CD8-positive, alpha-beta memory T cell (primary cell): ENCODE measurements around the gene TSPAN3. TPM values are rescaled to one million over a fixed set of nuclear protein-coding genes. Genes with fewer than 3 reads are reported as not detected.

Experiments
- CTCF ChIA-PET: fragments of 350-600 bp; sonication (Branson Sonifier 250); formaldehyde crosslinking; loops from one replicate; lab custom pipeline; 2021; ENCODE audit warnings: antibody characterized with exemption; lab: Charles Lee
- POLR2A ChIA-PET: fragments of 350-600 bp; sonication (Branson Sonifier 250); formaldehyde crosslinking; loops from one replicate; lab custom pipeline; 2021; ENCODE audit warnings: antibody characterized with exemption; lab: Charles Lee
- DNase-seq, 5 donors: peaks; one replicate each; pipeline versions ENCODE4 v3.0.0 to v3.0.0-alpha.2; 2020 to 2022; ENCODE audit warnings: mixed read lengths in 1 of 5
- H3K27ac ChIP-seq: one replicate; pipeline ENCODE4 v1.7.0; 2013; ENCODE audit warnings: low read depth, mild to moderate bottlenecking, low read length, moderate library complexity
- H3K27me3 ChIP-seq: 2 replicates; pipeline ENCODE4 v1.7.0; 2013; ENCODE audit warnings: low read length, mild to moderate bottlenecking; ENCODE audit not compliant: insufficient read depth, poor library complexity, severe bottlenecking
- H3K36me3 ChIP-seq: 2 replicates; pipeline ENCODE4 v1.7.0; 2013; ENCODE audit warnings: mild to moderate bottlenecking, low read length, moderate library complexity; ENCODE audit not compliant: insufficient read depth
- H3K4me1 ChIP-seq: 2 replicates; pipeline ENCODE4 v1.7.0; 2013; ENCODE audit warnings: mild to moderate bottlenecking, low read length, moderate library complexity; ENCODE audit not compliant: insufficient read depth
- H3K4me3 ChIP-seq: 2 replicates; pipeline ENCODE4 v1.7.0; 2013; ENCODE audit warnings: mild to moderate bottlenecking, low read length
- H3K9me3 ChIP-seq: 2 replicates; pipeline ENCODE4 v1.7.0; 2013; ENCODE audit warnings: mild to moderate bottlenecking, low read length
- H3K27ac Mint-ChIP-seq, 8 donors: one replicate each; pipeline ENCODE4 v1.8.0; 2020 to 2021; ENCODE audit warnings: mixed read lengths in 8 of 8, mild to moderate bottlenecking in 6 of 8, inconsistent platforms in 3 of 8, moderate library complexity in 3 of 8
- H3K27me3 Mint-ChIP-seq, 2 donors: one replicate each; pipeline ENCODE4 v1.8.0; 2020 to 2021; ENCODE audit warnings: mixed read lengths in 2 of 2, mild to moderate bottlenecking in 1 of 2, moderate library complexity in 1 of 2
- H3K36me3 Mint-ChIP-seq, 3 donors: one replicate each; pipeline ENCODE4 v1.8.0; 2020 to 2021; ENCODE audit warnings: mixed read lengths in 3 of 3, inconsistent platforms in 1 of 3, mild to moderate bottlenecking in 1 of 3
- H3K4me1 Mint-ChIP-seq, 3 donors: one replicate each; pipeline ENCODE4 v1.8.0; 2020 to 2021; ENCODE audit warnings: mixed read lengths in 3 of 3, inconsistent platforms in 1 of 3, mild to moderate bottlenecking in 1 of 3
- H3K4me3 Mint-ChIP-seq, 7 donors: one replicate each; pipeline ENCODE4 v1.8.0; 2020 to 2021; ENCODE audit warnings: mixed read lengths in 7 of 7, mild to moderate bottlenecking in 6 of 7, moderate library complexity in 4 of 7, inconsistent platforms in 2 of 7
- H3K9me3 Mint-ChIP-seq, 5 donors: one replicate each; pipeline ENCODE4 v1.8.0; 2020 to 2022; ENCODE audit warnings: mixed read lengths in 5 of 5, mild to moderate bottlenecking in 3 of 5, moderate library complexity in 2 of 5, inconsistent platforms in 1 of 5
- polyA plus RNA-seq: library from polyadenylated mRNA; unstranded; fragments of 300-500 nt; fragmentation: Illumina TruSeq; gene quantifications from one replicate; pipeline ENCODE4 v1.2.3, GENCODE V29; 2021
- total RNA-seq, 2 experiments: library from RNA; stranded (reverse); gene quantifications; one replicate each; pipeline ENCODE4 v1.2.3, GENCODE V29; 2021

Gene TSPAN3
- total and polyA plus RNA-seq, 3 experiments from 2014 or later, result 45.2 to 60.5 (median 59.3) TPM

DNA sequence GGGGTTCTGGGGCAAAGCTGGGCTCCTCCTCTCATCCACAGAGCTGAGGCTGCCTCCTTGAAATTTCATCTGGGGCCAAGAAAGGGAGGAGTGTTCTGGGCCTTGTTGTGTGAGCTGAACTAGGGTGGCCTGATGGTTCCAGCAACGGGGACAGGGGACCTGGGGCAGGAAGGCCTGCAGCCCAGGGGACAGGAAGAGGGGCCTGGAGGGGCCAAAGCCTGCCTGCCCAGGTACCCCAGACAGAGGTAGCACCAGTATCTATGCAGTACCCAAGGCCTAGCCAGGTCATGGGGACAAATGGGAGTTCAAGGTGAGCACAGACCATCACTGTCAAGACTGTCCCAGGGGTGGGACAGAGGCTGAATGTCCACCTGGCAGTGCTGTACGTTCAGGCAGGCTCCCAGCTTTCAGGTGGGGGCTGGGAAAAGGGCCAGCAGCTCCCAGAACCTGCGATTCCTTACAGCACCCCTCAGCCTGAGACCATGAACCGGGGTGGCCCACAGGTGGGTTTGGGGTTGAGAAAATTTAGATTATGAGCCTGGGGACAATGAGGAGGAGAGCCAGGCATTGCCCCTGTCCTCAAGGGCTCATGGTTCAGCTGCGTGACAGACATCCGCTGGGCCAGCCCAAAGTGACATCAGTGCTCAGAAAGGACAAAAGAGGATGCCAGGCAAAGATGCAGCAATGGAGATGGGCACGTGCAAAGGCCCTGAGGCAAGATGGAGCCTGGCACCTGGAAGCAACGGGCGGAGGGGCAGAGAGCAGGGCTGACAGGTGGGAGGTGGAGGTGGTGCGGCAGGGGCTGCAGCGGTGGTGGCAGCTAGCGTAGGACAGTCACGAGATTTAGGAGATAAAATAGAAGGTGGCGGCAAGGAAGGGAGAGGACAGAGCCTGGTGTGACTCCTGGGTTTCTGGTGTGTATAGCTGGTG is 48.0 kb downstream of the TSPAN3 start:
- Histone ChIP-seq H3K36me3 (peaks cover 19% of the 10 kb centered on the region), H3K4me3 (no peak overlapping the region), H3K4me1 (peaks cover 64% of the 10 kb centered on the region), H3K27ac (no peak overlapping the region), H3K9me3 (no peaks in the 10 kb centered on the region), H3K27me3 (no peaks in the 10 kb centered on the region)
- ChIA-PET POLR2A (interaction anchor here (0.9 to 5.6 kb wide), 5 partner anchors 9 to 92 kb away, joined by 3 to 38 read pairs (median 3); partner anchors contain the start of gene PSTPIP1), CTCF (interaction anchor here (0.7 to 6.6 kb wide), 20 partner anchors 8 to 521 kb away, joined by 3 to 78 read pairs (median 4); partner anchors contain the start of gene PSTPIP1)
- Mint-ChIP-seq H3K9me3 (no peaks in the 10 kb centered on the region), H3K4me1 (peaks cover 65 to 86% (median 70%) of the 10 kb centered on the region in 3 donors), H3K36me3 (peaks cover 7 to 82% (median 15%) of the 10 kb centered on the region in 3 donors), H3K4me3 (peak overlapping the region; percentile 53 to 87 (median 76)), H3K27me3 (peaks cover 0 to 2% of the 10 kb centered on the region in 2 donors), H3K27ac (peak overlapping the region; percentile 92 to 100 (median 98))
- peak in 1 of 5 donors; percentile 44 for DNase-seq

- peaks cover 12% of the 10 kb centered on the region for H3K36me3 ChIP-seq
These were observed 49.0 kb downstream of the TSPAN3 start for GRCh38 chr15:77021803-77022381.

GRCh38 chr15:77021088-77021481 is 49.8 kb downstream of the TSPAN3 start:
- no peaks in the 10 kb centered on the region for H3K9me3 ChIP-seq
- ChIA-PET POLR2A (interaction anchor here (5.6 kb wide), 1 partner anchor 26 kb away, joined by 38 read pairs; the partner anchor contains the start of gene PSTPIP1), CTCF (interaction anchor here (2.9 to 6.6 kb wide), 3 partner anchors 10 to 47 kb away, joined by 14 to 78 read pairs (median 63); partner anchors contain the start of gene PSTPIP1)
- no peaks in the 10 kb centered on the region for H3K27me3 ChIP-seq
- Mint-ChIP-seq H3K4me1 (peaks cover 79 to 94% (median 82%) of the 10 kb centered on the region in 3 donors), H3K9me3 (no peaks in the 10 kb centered on the region), H3K27me3 (peaks cover 0 to 2% of the 10 kb centered on the region in 2 donors), H3K4me3 (peak overlapping the region in 6 of 7 donors; percentile 70 to 87 (median 76)), H3K36me3 (peaks cover 7 to 71% (median 12%) of the 10 kb centered on the region in 3 donors), H3K27ac (peak overlapping the region; percentile 92 to 100 (median 98))
- no peak overlapping the region for H3K27ac ChIP-seq
- peaks cover 82% of the 10 kb centered on the region for H3K4me1 ChIP-seq
- H3K36me3 ChIP-seq, result peaks cover 10% of the 10 kb centered on the region
- DNase-seq, result peak in 1 of 5 donors; percentile 43
- H3K4me3 ChIP-seq, result no peak overlapping the region

More at GRCh38 chr15:77021803-77022381, 49.0 kb downstream of the TSPAN3 start:
- no peak overlapping the region for H3K27ac ChIP-seq
- peaks cover 7 to 74% (median 12%) of the 10 kb centered on the region in 3 donors for H3K36me3 Mint-ChIP-seq
- H3K27me3 Mint-ChIP-seq, result peaks cover 0 to 2% of the 10 kb centered on the region in 2 donors
- H3K9me3 ChIP-seq, result no peaks in the 10 kb centered on the region
- peak overlapping the region; percentile 28 to 87 (median 76) for H3K4me3 Mint-ChIP-seq
- ChIA-PET POLR2A (interaction anchor here (0.9 to 5.6 kb wide), 4 partner anchors 8 to 91 kb away, joined by 3 to 38 read pairs (median 4); partner anchors contain the start of gene PSTPIP1), CTCF (interaction anchor here (1.1 to 6.6 kb wide), 7 partner anchors 9 to 522 kb away, joined by 4 to 78 read pairs (median 14); partner anchors contain the start of gene PSTPIP1)
- H3K27me3 ChIP-seq, result no peaks in the 10 kb centered on the region
- no peaks in the 10 kb centered on the region for H3K9me3 Mint-ChIP-seq
- H3K4me1 ChIP-seq, result peaks cover 74% of the 10 kb centered on the region
- DNase-seq, result peak; percentile 43 to 79 (median 77)
- H3K4me3 ChIP-seq, result no peak overlapping the region
- peak overlapping the region; percentile 92 to 100 (median 98) for H3K27ac Mint-ChIP-seq
- H3K4me1 Mint-ChIP-seq, result peaks cover 75 to 89% (median 77%) of the 10 kb centered on the region in 3 donors

GRCh38 chr15:77020348-77021087 is 50.4 kb downstream of the TSPAN3 start:
- peak overlapping the region in 5 of 7 donors; percentile 32 to 76 (median 45) for H3K4me3 Mint-ChIP-seq
- DNase-seq, result peak in 1 of 5 donors; percentile 46
- H3K27ac Mint-ChIP-seq, result peak overlapping the region; percentile 92 to 100 (median 98)
- Histone ChIP-seq H3K27me3 (no peaks in the 10 kb centered on the region), H3K9me3 (no peaks in the 10 kb centered on the region), H3K36me3 (peaks cover 10% of the 10 kb centered on the region), H3K27ac (no peak overlapping the region), H3K4me1 (peaks cover 88% of the 10 kb centered on the region), H3K4me3 (no peak overlapping the region)
- peaks cover 83 to 94% (median 88%) of the 10 kb centered on the region in 3 donors for H3K4me1 Mint-ChIP-seq
- H3K27me3 Mint-ChIP-seq, result peaks cover 0 to 2% of the 10 kb centered on the region in 2 donors
- H3K9me3 Mint-ChIP-seq, result no peaks in the 10 kb centered on the region
- POLR2A ChIA-PET, result interaction anchor here (1.1 to 5.6 kb wide), 2 partner anchors 9 to 25 kb away, joined by 3 to 38 read pairs; partner anchors contain the start of gene PSTPIP1
- CTCF ChIA-PET, result interaction anchor here (1.2 to 5.2 kb wide), 4 partner anchors 24 to 47 kb away, joined by 3 to 63 read pairs (median 9); partner anchors contain the start of gene PSTPIP1
- peaks cover 7 to 65% (median 12%) of the 10 kb centered on the region in 3 donors for H3K36me3 Mint-ChIP-seq

DNA sequence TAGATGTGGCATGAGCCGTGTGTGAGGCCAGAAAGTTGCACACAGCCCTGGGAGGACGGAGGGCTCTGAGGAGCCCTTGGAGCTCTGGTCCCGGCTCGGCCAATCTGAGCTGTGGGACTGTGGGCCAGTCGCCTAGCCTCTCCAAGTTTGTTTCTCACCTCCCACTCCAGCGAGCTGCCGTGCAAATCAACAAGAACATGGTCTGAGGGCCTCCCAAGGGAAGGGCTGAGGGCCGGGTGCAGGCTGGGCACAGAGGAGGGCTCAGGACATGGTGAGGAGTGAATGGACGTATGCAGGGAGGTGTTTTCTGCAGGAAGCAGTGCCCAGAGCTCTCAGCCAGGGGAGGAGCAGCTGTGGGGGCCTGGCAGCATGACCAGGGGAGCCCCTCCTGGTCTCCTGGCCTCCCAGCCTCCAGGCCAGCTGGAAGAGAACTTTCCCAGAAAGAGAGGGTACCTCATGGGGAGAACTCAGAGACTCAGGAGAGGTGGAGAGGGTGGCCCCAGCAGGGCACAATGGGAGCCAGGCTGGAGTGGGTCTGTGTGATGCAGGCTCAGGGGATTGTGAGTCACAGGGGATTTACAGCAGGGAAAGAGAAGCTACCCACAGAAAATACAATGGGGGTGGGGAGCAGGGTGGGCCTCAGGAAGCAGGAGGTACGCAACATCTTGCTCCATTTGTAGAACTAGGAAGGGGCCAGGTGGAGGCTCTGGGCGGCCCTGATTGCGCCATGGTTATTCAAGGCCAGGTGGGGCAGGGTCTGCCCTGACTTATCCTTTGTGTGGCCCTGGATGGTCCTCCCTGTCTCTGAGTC is 51.2 kb downstream of the TSPAN3 start:
- peaks cover 91 to 97% (median 96%) of the 10 kb centered on the region in 3 donors for H3K4me1 Mint-ChIP-seq
- no peak overlapping the region for H3K27ac ChIP-seq
- H3K4me3 Mint-ChIP-seq, result peak overlapping the region in 6 of 7 donors; percentile 19 to 74 (median 44)
- peak overlapping the region; percentile 92 to 100 (median 98) for H3K27ac Mint-ChIP-seq
- peaks cover 96% of the 10 kb centered on the region for H3K4me1 ChIP-seq
- H3K9me3 ChIP-seq, result no peaks in the 10 kb centered on the region
- peaks cover 7 to 61% (median 12%) of the 10 kb centered on the region in 3 donors for H3K36me3 Mint-ChIP-seq
- CTCF ChIA-PET, result interaction anchor here (1.2 to 1.7 kb wide), 3 partner anchors 25 to 47 kb away, joined by 3 to 11 read pairs (median 7); partner anchors contain the start of gene PSTPIP1
- H3K9me3 Mint-ChIP-seq, result no peaks in the 10 kb centered on the region
- H3K36me3 ChIP-seq, result peaks cover 10% of the 10 kb centered on the region
- no peak overlapping the region for H3K4me3 ChIP-seq
- peaks cover 0 to 2% of the 10 kb centered on the region in 2 donors for H3K27me3 Mint-ChIP-seq
- POLR2A ChIA-PET, result interaction anchor here (0.5 to 1.1 kb wide), 3 partner anchors 10 to 78 kb away, joined by 3 to 4 read pairs (median 3); no protein-coding TSS in a partner anchor
- H3K27me3 ChIP-seq, result no peaks in the 10 kb centered on the region
- DNase-seq, result peak in 1 of 5 donors; percentile 54

DNA sequence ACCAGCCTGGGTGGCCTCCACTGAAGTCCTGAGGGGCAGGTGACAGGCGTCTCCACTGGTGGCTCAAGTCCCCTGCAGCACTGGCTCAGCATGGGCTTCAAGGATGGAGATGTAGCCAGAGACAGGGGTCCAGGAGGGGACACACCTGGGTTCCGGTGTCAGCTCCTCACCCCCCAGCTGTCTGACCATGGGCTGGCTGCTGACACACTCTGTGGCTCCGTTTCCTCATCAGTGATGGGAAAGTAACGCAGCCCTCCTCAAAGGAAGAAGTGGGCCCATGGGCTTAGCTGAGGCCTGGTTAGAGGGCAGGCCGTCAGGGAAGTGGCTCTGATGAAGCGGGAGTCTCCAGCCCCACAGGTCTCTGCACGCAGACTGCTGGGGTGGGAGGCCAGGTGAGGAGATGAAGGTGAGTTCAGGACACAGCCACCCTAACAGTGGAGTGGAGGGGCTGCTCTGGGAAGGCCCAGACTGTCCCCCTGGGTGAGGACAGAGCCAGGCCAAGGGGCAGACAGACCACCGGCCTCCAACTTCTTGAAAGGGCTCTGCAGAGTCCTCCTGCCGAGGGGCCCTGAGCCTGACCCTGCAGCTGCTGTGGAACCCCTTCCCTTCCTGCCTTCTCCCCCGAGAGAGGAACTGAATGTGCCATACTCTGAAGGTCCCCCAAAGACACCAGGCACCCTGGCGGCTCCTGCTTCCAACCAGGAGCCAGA is 52.0 kb downstream of the TSPAN3 start:
- CTCF ChIA-PET, result interaction anchor here (1.2 to 3.7 kb wide), 5 partner anchors 23 to 46 kb away, joined by 3 to 17 read pairs (median 11); partner anchors contain the start of gene PSTPIP1
- Histone ChIP-seq H3K4me1 (peaks cover 100% of the 10 kb centered on the region), H3K9me3 (no peaks in the 10 kb centered on the region), H3K36me3 (peaks cover 10% of the 10 kb centered on the region), H3K27me3 (no peaks in the 10 kb centered on the region), H3K4me3 (no peak overlapping the region), H3K27ac (no peak overlapping the region)
- POLR2A ChIA-PET, result interaction anchor here (0.5 to 0.6 kb wide), 2 partner anchors 33 to 77 kb away, joined by 3 to 4 read pairs; no protein-coding TSS in a partner anchor
- Mint-ChIP-seq H3K9me3 (no peaks in the 10 kb centered on the region), H3K4me3 (peak overlapping the region in 6 of 7 donors; percentile 15 to 74 (median 58)), H3K36me3 (peaks cover 7 to 58% (median 12%) of the 10 kb centered on the region in 3 donors), H3K27me3 (peaks cover 0 to 2% of the 10 kb centered on the region in 2 donors), H3K27ac (peak overlapping the region; percentile 82 to 100 (median 97)), H3K4me1 (peaks cover 94 to 100% (median 99%) of the 10 kb centered on the region in 3 donors)
- peak in 1 of 5 donors; percentile 42 for DNase-seq
